PC-9 (cell line): ENCODE measurements around the gene LHX4. TPM values are rescaled to one million over a fixed set of nuclear protein-coding genes. Genes with fewer than 3 reads are reported as not detected.

Experiments used
- BruUV-seq: library from RNA; stranded (reverse); fragments of 400-500 nt; replicated peaks from 2 replicates; lab custom pipeline; 2021; lab: Mats Ljungman, UMichigan
- CTCF ChIA-PET: fragments of 300-600 bp; sonication (Branson Sonifier 250); formaldehyde crosslinking; loops from one replicate; lab custom pipeline; 2022; ENCODE audit warnings: antibody characterized with exemption; lab: Charles Lee
- POLR2A ChIA-PET: fragments of 300-600 bp; sonication (Branson Sonifier 250); formaldehyde crosslinking; loops from one replicate; lab custom pipeline; 2022; ENCODE audit warnings: antibody characterized with exemption; ENCODE audit not compliant: unreplicated experiment; lab: Charles Lee
- DNase-seq, 2 experiments: peaks; one replicate each; pipeline versions ENCODE4 v3.0.0 to v3.0.0-alpha.2; 2015 to 2022; ENCODE audit warnings: mixed read lengths in 1 of 2
- H2AFZ ChIP-seq: fragments of 200-600 bp; sonication (generic); 2 replicates; pipeline ENCODE4 v1.8.1; 2017; ENCODE audit warnings: antibody characterized with exemption
- H3F3A ChIP-seq: fragments of 200-600 bp; sonication (generic); 2 replicates; pipeline ENCODE4 v1.8.1; 2017; ENCODE audit warnings: antibody characterized with exemption, mild to moderate bottlenecking, low read depth; ENCODE audit not compliant: insufficient read depth
- H3K27ac ChIP-seq: fragments of 200-600 bp; sonication (generic); 2 replicates; pipeline ENCODE4 v1.6.1; 2016; ENCODE audit warnings: mixed run types
- H3K27me3 ChIP-seq: fragments of 200-600 bp; sonication (generic); 2 replicates; pipeline ENCODE4 v1.6.1; 2016; ENCODE audit warnings: low read depth, mixed run types; ENCODE audit not compliant: insufficient read depth
- H3K36me3 ChIP-seq: fragments of 200-600 bp; sonication (generic); 2 replicates; pipeline ENCODE4 v1.6.1; 2016; ENCODE audit warnings: low read depth, mixed run types
- H3K4me1 ChIP-seq: fragments of 200-600 bp; sonication (generic); replicated peaks from 2 replicates; pipeline ENCODE4 v1.6.1; 2016; ENCODE audit warnings: mixed run types; ENCODE audit not compliant: insufficient read depth
- H3K4me2 ChIP-seq: fragments of 200-600 bp; sonication (generic); 2 replicates; pipeline ENCODE4 v1.6.1; 2017; ENCODE audit warnings: mixed run types
- H3K4me3 ChIP-seq: fragments of 200-600 bp; sonication (generic); 2 replicates; pipeline ENCODE4 v1.6.1; 2016; ENCODE audit warnings: mixed run types
- H3K79me2 ChIP-seq: fragments of 200-600 bp; sonication (generic); 2 replicates; pipeline ENCODE4 v1.6.1; 2017; ENCODE audit warnings: low read depth, mixed run types
- H3K9me2 ChIP-seq: fragments of 200-600 bp; sonication (generic); 2 replicates; pipeline ENCODE4 v1.8.1; 2017; ENCODE audit warnings: mild to moderate bottlenecking; ENCODE audit not compliant: insufficient read depth
- H3K9me3 ChIP-seq: fragments of 200-600 bp; sonication (generic); 2 replicates; pipeline ENCODE4 v1.8.1; 2016; ENCODE audit warnings: low read depth; ENCODE audit not compliant: insufficient read depth
- H4K20me1 ChIP-seq: fragments of 200-600 bp; sonication (generic); 2 replicates; pipeline ENCODE4 v1.8.1; 2017; ENCODE audit not compliant: insufficient read depth
- CTCF ChIP-seq: fragments of 200-600 bp; sonication (generic); conservative IDR thresholded peaks from 2 replicates; pipeline ENCODE4 v1.6.1; 2017; ENCODE audit warnings: mixed run types, antibody characterized with exemption, mild to moderate bottlenecking, moderate library complexity
- EZH2 ChIP-seq: fragments of 200-600 bp; sonication (generic); IDR thresholded peaks from 2 replicates; pipeline ENCODE4 v1.8.0; 2017; ENCODE audit warnings: antibody characterized with exemption, low read depth
- intact Hi-C: fragments of 100-400 bp; cut with micrococcal nuclease; formaldehyde crosslinking; loops from one replicate; pipeline ENCODE4 v1.10.0; 2022; ENCODE audit not compliant: unreplicated experiment
- total RNA-seq: library from RNA; stranded (reverse); gene quantifications from 2 replicates; pipeline ENCODE4 v1.2.3, GENCODE V29; 2021

Gene LHX4
- total RNA-seq, 1 experiment from 2014 or later = 0.28 TPM

- Histone ChIP-seq H3K9me3 (no peaks in the 10 kb centered on the region), H3K36me3 (no peaks in the 10 kb centered on the region), H2AFZ (no peak overlapping the region), H4K20me1 (no peaks in the 10 kb centered on the region), H3K27ac (no peak overlapping the region), H3K27me3 (no peaks in the 10 kb centered on the region), H3K4me2 (no peak overlapping the region), H3F3A (no peaks in the 10 kb centered on the region), H3K4me3 (no peak overlapping the region), H3K4me1 (no peaks in the 10 kb centered on the region), H3K79me2 (no peaks in the 10 kb centered on the region), H3K9me2 (no peaks in the 10 kb centered on the region)
- TF ChIP-seq CTCF (no peak), EZH2 (no peak)
- DNase-seq = no peak
- BruUV-seq = no TSS peak
- intact Hi-C loops = no loop called here
- CTCF ChIA-PET = no interaction called here
- POLR2A ChIA-PET = no interaction called here
Observed at GRCh38 chr1:180259431-180260338, 29.6 kb downstream of the LHX4 start.

- Histone ChIP-seq H4K20me1 (no peaks in the 10 kb centered on the region), H3K27ac (no peak overlapping the region), H3K9me3 (no peaks in the 10 kb centered on the region), H3K36me3 (no peaks in the 10 kb centered on the region), H3K27me3 (no peaks in the 10 kb centered on the region), H3K9me2 (no peaks in the 10 kb centered on the region), H3K4me3 (no peak overlapping the region), H2AFZ (no peak overlapping the region), H3K4me2 (no peak overlapping the region), H3K79me2 (no peaks in the 10 kb centered on the region), H3F3A (no peaks in the 10 kb centered on the region), H3K4me1 (no peaks in the 10 kb centered on the region)
- intact Hi-C loops = no loop called here
- no peak for DNase-seq
- ChIA-PET POLR2A (interaction anchor here (0.6 kb wide), 1 partner anchor 169 kb away, joined by 4 read pairs; no protein-coding TSS in a partner anchor), CTCF (interaction anchor here (0.5 kb wide), 1 partner anchor 324 kb away, joined by 3 read pairs; no protein-coding TSS in a partner anchor)
- TF ChIP-seq EZH2 (no peak), CTCF (no peak)
- BruUV-seq = no TSS peak
Observed at GRCh38 chr1:180260541-180260940, 30.5 kb downstream of the LHX4 start.

- CTCF ChIA-PET = interaction anchor here (0.5 kb wide), 1 partner anchor 323 kb away, joined by 3 read pairs; no protein-coding TSS in a partner anchor
Observed at GRCh38 chr1:180261030-180261429, 31.0 kb downstream of the LHX4 start.

More at GRCh38 chr1:180261030-180261429, 31.0 kb downstream of the LHX4 start:
- POLR2A ChIA-PET = interaction anchor here (0.6 kb wide), 1 partner anchor 168 kb away, joined by 4 read pairs; no protein-coding TSS in a partner anchor
- no peak overlapping the region for H3K4me2 ChIP-seq
- no peak for DNase-seq
- no peak for TF ChIP-seq CTCF
- TF ChIP-seq EZH2 = no peak
- no peaks in the 10 kb centered on the region for H3F3A ChIP-seq
- no peak overlapping the region for H3K4me3 ChIP-seq
- no peaks in the 10 kb centered on the region for H3K4me1 ChIP-seq
- no peaks in the 10 kb centered on the region for H3K27me3 ChIP-seq
- no TSS peak for BruUV-seq
- no peaks in the 10 kb centered on the region for H3K36me3 ChIP-seq
- no peaks in the 10 kb centered on the region for H3K9me2 ChIP-seq
- no peak overlapping the region for H2AFZ ChIP-seq
- no peaks in the 10 kb centered on the region for H4K20me1 ChIP-seq
- H3K27ac ChIP-seq = no peak overlapping the region
- no peaks in the 10 kb centered on the region for H3K79me2 ChIP-seq
- intact Hi-C loops = no loop called here
- H3K9me3 ChIP-seq = no peaks in the 10 kb centered on the region
